ENCODE results near the gene RPL4.
"Not testable (repeated sequence)": the region's sequence is repeated elsewhere in the genome, so short reads cannot be mapped to it uniquely, and the experiment has no call there.

RPL4 gene

DNA sequence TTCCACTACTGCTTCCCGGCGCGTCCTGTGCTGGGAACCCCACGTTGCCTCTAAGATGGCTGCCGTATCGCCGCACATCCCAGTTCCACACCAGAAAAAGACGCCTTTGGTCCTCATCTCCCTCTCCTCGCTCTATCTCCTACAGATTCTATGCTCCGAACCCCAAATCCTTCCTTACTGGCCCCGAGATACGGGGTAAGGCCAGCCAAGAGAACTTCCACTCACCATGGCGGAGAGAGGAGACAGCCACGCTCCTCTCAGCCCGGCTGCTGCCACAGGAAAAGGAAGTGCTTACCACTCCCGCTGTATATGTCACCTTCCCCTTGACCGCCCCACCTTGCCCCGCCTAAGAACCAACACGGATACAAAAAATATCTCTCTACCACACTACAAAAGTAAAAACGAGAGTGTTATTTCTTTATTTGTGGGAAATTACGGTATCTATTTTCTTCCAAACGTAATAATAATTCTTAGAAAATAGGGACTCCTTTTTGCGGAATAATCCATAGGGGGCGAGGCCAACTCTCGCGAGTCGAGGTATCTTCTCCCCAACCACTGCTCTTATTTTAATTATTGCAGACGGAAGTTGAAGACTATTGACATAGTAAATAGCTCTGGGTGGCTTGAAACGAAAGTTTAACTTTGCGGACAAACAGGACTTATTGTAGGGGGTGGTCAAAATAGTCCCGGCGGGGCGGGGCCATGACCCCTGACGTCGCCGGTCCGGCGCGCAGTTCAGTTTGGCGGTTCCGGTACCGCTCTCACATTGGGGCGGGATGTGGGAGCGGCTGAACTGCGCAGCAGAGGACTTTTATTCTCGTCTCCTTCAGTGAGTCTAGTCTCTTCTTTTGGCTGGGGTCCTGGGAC is at the start of gene RPL4, which contains the start of gene ZWILCH:
RPL4 (minus strand) TSS at position 293 of the 867 bp plus-strand sequence; CDS start at position 228, 65 bp downstream.
ZWILCH (plus strand) TSS at position 764 of the 867 bp plus-strand sequence; CDS start at position 777, 13 bp downstream.
- DNase-seq, result peak; percentile 78

DNA sequence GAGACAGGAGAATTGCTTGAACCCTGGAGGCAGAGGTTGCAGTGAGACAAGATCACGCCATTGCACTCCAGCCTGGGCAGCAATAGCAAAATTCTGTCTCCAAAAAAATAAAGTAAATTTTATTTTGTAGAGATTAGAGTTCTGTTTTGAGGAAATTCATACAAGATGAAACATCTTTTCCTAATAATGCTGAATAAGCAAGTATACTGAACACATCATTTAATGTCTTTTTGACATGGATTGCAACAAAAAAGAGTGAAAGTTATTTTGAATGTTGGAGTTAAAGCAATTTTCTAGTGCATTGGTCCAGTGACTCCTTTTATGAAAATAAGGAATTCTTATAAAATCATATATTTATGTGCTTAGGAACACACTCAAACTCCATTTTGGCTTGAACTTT is 40.6 kb upstream of the RPL4 start:
- DNase-seq, result no peak

DNA sequence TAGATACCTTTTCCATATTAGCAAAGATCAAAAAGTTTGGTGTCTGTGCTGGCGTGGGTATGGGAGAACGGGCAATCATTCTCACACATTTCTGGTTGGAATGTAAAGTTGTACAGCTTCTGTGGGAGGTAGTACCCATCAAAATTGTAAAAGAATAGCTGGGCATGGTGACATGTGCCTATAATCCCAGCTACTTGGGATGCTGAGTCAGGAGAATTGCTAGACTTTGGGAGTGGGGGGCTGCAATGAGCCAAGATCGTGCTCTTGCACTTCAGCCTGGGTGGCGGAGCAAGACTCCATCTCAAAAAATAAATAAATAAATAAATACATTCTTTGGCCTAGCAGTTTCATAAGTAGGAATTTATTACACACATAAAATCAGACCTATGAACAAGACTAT is 38.2 kb upstream of the RPL4 start:
- no peak for DNase-seq

DNA sequence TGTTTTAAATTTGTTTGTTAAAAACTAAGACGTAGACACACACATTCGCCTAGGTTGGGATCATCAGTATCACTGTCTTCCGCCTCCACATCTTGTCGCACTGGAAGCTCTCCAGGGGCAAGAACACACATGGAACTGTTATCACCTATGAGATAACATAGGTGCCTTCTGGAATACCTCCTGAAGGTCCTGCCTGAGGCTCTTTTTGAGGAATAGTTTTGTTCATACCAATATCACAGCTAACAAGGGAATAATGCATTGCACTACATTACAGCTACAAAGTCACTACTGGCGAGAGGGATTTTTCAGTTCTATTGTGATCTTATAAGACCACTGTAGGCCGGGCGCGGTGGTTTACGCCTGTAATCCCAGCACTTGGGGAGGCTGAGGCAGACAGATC is 30.4 kb upstream of the RPL4 start:
- no peak for DNase-seq

DNA sequence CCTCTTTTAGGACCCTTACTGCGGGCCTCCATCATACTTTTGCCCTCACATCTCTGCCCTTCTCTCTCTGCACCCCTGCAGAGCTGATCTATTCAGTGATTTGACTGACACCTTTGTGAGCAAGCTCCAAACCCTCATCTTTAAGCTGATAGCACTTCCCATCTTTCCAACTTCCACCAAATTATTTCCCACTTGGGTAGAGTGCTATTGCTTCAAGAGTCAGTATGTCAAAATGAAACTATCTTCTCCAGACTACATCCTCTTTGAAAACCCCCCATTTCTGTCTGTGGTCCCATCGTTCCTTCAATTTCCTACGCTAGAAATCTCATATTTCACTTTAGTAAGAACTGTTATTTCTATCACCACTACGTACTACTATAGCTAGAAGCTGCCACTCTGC is 20.2 kb upstream of the RPL4 start:
- DNase-seq, result no peak

DNA sequence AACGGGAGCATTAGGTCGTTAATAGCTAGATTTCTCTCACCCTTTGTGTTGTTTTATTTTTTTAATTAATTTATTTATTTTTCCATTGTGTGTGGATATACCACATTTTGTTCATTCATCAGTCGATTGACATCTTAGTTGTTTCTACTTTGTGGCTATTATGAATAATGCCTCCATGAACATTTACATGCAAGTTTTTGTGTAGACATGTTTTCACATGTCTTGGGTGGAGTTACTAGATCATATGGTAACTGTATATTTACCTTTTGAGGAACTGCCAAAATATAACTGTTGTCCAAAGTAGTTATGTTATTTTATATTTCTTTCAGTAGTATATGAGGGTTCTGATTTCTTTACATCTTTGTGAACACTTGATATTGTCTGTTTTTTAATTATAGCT is 19.3 kb upstream of the RPL4 start:
- DNase-seq, result no peak

DNA sequence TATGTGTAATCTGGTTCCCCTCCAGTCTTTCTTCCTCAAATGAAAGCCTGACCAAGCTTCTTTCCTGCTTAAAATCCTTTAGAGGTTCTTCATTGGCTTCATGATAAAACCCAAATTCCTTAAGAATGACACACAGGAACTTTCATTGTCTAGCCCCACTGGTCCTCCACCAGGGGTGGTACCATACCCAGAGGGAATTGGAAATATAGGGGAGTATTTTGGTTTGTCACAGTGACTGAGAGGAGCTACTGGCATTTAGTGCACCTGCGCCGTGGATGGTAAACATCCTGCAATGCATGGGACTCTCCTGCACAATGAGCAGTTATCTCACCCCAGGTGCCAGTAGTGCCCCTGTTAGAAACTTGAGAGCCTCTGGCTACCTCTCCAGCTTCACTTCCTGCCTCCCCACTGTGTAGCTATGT is 11.3 kb upstream of the RPL4 start:
- no peak for DNase-seq

DNA sequence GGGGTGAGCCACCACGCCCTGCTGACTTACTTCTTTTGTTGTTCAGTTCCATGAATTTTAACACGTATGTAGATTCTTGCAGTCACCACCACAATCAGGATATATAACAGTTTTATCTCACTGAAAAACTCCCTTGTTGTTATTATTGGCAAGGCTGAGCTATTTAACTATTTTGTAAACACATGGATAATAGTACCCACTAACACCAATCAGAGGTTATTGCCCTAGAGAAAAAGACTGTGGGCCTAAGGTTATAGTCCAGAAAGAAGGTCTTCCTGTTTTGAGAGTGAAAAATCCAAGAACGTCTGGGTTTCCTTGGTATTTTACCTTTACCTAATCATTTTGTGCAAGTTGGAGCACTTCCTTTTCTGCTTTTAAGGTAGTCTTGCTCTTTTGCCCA is 9.9 kb upstream of the RPL4 start:
- DNase-seq, result no peak

DNA sequence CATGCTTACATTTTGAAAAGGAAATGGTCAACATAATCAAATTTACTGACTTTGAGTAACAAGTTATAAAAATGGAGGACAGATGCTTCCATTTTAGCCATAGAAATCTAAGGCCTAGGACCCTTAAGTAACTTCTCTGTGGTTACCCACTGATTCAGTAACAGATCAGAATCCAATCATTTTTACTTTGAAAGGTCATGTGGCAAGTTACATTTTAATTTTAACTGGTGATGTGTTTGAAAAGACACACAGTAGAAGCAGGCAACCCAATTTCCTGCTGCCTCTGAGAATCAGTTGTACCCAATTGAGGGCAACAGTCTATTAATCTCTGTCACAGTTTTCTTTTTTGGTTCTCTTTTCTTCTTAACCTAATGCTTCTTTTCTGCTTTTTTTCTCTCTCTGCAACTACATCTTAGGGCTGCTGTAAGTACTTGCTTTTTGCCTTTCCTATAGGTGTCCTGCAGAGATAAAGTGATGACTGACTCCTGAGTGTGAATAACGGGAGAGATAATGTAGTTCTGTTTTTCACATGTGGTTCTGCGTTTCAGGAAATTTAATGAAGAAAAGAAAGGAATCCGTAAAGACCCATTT is 3.7 kb upstream of the RPL4 start:
- DNase-seq, result no peak

DNA sequence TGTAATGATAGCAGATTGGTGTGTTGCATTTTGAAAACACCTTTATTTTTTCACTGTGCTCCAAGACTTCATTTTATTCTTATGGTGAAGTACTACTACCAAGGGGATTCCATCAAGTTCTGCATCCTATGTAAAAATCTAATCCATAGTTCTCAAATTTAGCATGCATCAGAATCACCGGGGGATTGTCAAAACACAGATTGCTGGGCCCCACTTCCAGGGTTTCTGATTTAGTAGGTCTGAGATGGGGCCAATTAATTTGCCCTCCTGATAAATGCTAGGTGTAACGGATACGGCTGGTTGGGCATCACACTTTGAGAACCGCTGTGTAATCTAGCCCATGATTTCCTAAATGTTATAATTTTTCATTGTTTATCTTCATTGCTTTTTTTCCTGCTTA is 1.2 kb upstream of the RPL4 start:
- DNase-seq, result no peak

DNA sequence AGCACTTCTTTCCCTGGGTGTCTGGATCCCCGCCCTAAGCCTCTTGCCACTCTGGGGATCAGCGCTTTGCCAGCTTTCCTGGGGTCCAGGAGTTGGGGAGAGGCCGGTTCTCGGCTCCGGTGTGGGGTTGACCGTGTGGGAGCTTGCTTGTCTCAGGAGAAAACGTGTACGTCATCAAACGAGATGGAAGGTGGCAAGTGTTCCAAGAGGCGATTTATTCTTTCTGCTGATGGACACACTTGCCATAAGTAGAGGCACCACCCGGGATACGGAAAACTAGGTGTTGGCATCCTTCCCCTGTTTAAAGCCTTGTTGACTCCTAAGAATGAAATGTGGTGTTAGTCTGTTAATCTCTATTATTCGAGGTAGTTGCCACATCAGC is 766 bp upstream of the RPL4 start:
- no peak for DNase-seq

DNA sequence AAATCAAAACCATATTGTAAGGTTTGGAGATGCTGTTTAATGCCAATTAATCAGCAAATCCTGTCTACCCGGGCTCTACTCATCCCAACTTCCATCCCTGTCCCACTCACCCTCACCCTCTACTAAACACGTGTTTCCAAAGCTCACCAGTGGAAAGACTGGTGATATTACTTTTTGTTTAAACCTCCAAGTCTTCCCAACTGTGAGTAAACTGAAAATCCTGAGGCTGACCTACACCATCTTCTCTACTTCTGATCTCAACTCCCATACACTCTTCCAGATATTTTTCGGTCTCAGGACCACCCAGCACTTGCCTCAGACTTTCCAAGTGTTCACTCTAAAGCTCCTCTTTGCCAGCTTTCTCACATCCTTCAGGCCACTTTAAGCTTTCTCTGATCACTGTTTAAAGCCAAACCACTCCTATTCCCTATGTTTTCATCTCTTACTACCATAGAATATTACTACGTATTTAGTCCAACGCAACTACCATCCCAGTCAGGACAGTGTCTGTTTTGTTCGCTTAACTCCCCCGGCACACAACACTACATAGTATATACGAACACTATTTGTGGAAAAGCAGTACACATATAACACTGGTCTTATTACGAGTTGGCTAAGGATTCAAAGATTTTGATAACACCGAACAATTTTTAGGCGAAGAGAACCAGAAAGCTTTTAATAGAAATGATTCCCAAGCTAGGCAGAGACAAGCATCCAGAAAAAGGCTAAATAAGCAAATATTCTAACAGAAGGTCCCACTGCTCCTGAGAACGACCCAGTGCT is 684 bp downstream of the RPL4 start:
- DNase-seq, result no peak

DNA sequence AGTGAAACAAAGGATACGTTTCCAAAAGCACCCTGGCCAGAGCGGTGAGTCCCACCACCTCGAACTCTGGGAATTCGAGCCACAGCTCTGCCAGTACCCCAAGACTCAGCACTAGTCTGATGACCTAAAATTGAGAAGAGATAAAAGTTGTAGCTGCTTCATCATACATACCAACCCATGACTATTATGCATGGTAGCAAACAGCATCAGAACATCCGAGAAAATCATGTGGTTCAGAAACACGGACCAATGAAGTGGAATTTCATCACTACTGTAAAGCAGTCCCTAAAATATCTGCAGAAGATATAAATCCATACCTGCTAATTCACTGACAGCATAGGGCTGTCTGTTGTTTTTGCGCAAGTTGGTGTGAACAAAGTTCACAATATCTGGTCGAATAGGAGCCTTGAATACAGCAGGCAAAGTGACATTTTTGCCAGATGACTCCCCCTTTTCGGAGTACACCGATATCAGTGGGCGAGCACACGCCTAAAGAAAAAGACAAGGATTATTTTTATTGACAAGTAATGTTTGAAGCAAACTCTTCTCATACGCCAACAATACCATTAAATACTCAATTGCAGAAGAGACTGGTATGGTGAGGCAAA is 1.5 kb downstream of the RPL4 start:
- DNase-seq, result not testable (repeated sequence)

DNA sequence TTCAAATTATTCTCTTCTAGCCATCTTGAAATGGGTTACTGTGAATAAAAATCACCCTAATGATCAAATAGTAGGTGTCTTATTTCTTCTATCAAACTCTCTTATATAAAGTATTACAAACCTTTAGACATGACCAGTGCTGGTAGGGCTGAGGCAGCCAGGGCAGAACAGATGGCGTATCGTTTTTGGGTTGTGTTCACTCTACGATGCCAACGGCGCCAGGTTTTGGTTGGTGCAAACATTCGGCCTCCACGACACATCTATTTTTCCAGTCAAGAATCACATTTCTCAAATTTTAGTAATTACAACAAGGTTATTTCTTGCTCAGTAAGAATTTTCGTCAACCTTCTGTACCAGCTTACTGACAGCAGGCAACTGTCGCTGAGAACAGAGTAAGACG is 2.2 kb downstream of the RPL4 start:
- no peak for DNase-seq

DNA sequence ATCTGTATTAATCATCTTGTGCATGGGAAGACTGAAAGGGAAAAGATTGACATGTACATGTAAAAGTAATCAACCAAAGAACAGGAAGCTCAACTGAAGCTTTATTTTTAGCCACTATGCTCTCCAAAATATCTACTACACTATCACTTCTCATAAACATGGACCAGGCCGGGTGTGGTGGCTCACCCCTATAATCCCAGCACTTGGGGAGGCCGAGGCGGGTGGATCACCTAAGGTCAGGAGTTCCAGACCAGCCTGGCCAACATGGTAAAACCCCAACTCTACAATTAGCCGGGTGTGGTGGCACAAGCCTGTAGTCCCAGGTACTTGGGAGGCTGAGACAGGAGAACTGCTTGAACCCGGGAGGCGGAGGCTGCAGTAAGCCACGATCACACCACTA is 4.3 kb downstream of the RPL4 start:
- DNase-seq, result not testable (repeated sequence)

DNA sequence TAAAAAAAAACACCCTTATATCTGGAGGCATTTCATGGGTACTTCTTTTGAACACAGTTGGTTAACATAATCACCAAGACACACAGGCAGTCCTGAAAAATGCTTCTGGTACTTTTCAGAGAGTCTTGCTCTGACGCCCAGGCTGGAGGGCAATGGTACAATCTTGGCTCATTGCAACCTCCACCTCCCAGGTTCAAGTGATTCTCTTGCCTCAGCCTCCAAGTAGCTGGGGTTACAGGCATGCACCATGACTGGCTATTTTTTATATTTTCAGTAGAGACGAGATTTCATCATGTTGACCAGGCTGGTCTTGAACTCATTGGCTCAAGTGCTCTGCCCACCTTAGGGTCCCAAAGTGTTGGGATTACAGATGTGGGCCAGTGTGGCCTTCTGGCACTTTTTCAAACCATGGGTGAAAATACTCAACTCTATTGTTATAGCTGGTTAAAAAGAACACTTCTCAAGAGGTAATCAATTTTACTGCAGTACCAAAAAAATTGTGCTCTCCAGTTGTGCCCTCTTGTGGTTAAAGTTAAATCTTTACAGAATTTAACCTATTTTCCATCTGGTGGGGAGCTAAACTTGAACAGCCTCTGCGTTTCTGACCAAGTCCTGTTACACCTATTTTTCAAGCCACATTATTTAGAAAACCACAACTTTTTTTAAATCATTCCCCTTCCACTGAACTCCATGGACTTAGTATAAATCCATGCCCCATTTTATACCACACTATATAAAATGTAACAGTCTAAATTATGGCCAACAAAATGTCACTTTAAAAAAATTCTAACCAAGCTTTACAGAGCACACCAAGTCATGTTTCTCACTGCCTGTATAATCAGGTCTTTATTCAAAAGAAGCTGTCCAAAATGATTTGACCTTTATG is 5.9 kb downstream of the RPL4 start:
- DNase-seq, result no peak

DNA sequence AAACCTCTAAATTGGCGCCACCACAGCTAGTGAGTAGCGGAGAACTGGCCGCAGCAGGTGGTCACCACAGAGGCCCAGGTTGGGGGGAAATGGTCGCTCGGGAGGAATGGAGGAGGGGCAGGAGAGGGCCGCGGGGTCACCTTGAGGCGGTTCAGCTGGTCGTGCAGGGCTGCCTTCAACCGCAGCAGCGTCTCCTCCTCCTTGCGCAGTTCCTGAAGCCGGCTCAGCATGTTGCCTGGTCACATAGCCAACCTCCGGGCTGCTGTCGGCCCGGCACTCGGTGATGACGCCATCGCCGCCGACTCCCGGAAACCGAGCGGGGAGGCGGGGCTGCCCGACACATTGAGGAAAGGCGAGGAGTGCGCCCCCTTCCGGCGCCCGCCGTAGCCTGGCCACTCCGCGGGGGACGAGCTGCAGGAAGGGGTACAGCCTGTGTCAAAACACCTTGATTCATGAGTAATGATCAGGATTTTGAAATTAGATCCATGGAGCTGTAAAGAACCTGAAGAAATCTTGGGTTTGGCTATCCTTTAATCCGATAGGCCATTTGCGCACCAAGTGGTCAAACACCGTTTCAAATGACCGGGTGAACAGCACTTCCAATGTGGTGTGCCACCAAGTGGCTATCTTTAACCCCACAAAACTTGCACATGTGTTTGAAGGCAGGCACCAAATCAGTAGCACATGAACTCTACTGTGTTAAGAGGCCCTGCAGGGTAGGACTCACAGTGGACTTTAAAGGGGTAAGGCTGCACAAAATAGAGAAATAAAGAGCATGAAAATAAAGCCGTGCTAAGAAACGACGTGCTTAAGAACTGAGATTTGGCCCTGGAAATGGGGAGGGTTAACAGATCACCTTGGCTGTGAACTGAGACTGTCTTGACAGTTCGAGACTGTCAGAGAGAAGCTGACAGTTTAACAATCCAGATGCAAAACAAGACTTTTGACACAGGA is 6.9 kb downstream of the RPL4 start, which contains the start of gene SNAPC5:
SNAPC5 (minus strand) TSS at position 261 of the 954 bp plus-strand sequence; CDS start at position 230, 31 bp downstream.
- peak; percentile 99 for DNase-seq

DNA sequence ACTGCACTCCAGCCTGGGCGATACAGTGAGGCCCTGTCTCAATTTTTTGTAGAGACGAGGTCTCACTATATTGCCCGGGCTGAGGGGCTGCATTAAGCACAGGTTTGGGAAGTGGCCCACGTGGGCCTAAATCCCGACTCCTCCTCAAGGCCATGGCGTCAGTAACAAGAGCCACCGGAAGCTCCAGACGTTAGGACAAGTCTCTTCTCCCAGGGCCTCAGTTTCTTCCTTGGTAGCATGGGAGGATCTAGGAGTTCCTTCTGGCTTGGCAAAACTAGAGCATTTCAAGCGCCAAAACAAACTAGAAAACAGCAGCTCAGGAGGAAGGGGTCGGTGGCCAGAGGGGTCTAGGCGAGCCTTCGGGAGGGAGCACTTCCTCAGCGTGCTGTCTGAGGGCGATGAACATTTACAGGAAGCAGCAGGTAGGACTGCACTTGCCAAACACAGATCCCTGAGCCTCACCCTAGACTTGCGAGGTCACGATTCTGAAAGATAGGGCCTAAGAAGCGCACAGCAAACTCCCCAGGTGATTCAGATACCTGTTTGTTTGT is 7.6 kb downstream of the RPL4 start:
- no peak for DNase-seq

DNA sequence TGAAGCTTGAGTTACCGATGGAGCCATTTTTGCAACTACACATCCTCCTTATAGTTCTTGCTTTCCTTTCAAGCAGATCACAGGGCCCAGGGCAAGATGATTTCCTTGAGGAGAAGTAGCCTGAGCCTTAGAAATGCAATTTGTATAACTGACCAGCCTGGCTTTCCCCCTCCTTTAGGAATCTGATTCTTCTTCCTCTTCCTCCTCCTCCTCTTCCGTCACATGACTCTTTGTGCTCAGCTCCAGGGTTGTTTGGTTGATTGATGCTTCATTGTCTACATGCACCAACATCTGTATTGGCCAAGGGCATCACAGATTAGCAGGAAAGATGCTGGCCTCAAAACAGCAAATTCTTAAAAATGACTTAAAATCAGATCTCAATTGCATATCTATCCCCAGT is 10.4 kb downstream of the RPL4 start:
- no peak for DNase-seq

DNA sequence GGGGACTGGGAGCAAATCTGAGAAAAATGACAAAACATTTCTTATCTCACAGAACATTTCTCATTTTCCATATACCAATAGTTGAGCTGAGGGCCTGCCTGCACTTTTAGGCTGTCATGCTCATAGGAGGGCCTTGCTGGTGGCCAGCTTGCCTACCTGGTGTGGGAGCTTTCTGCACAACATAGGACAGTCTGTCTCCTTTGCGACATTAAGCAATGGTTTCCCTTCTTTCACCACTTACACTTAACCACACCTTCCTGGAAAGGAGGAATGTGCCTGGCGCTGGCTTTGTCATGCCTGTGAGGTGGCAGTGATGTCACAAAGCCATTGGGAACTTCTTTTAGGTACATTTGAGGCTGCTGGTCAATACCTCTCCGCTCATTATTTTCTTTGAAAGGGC is 12.8 kb downstream of the RPL4 start:
- DNase-seq, result no peak

All from activated CD8-positive, alpha-beta memory T cell treated with anti-CD3 and anti-CD28 coated beads, Interleukin-2, amount 50 U/mL, for 4 hours (primary cell).